Measurements from ENCODE around the gene HPS1.

The HPS1 gene

DNA sequence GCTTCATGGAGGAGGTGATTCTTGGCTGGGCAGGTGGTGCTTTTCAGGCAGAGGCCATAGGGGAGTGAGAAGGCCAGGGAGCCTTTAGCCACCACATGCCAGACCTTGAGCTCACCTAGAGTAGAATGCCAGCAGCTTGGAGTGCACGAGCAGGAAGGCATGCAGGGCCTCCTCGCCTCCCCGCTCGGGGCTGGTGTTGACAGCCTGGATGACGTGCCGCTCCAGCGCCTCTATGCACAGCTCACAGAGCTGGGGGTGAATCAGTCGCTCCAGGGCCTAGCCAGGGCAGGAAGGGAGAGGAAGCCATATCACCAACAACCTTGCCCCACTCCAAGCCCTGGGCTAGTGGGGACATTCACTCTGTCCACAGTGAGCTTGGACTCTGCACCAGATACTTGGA lies 15.7 kb downstream of the HPS1 start:
- DNase-seq, result no peak

DNA sequence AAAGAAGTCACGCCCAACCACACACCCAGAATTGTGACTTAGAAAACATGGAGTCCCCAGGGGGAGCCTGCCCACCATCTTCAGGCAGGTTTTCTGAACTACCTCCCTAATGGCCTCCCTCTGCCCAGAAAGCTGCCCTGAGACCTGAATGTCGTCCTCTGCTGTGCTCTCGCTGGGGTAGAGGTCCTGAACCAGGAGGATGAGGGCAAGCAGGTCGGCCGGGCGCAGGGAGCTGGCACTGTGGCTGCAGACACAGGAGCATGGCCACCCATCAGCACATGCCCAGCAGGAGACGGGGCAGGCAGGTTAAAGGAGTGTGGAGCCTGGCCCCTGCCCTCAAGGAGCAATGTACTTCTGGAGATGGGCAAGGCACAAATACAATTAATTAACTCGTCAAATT lies 16.3 kb downstream of the HPS1 start:
- DNase-seq, result no peak

DNA sequence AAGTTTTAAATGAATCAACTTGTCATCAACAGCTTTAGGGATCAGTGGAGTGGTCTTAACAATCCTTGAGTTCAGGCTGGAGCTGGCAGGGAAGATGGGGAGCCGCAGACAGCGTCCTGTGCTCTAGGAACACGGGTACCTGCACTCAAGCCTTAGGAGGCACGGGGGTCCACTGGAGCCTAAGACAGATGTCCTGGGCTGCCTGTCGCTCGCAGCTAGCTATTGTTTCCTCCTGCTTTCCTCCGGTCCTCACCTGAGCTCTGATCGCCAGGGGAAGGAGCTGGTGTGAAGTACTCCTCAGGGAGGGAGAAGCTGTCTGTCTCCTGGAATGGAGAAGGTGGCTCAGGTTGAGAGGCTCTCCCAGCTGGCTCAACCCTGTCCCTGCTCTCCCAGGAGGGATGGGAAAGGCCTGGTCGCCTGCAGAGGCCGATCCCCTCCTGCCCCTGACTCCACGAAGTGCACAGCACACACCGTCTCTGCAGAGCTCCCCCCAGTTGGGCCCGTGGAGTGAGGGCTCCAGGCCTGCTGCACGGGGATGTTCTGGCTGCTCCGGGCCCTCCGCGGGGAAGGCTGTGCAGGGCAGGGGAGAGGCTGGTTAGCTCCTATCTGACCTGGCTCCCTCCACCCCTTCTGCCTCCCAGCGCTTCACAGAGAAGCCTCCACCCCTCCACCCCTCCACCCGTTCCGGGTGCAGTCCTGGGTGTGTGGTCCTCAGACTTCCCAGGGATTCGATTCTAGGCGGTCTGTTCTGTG lies 17.2 kb downstream of the HPS1 start:
- DNase-seq, result no peak

DNA sequence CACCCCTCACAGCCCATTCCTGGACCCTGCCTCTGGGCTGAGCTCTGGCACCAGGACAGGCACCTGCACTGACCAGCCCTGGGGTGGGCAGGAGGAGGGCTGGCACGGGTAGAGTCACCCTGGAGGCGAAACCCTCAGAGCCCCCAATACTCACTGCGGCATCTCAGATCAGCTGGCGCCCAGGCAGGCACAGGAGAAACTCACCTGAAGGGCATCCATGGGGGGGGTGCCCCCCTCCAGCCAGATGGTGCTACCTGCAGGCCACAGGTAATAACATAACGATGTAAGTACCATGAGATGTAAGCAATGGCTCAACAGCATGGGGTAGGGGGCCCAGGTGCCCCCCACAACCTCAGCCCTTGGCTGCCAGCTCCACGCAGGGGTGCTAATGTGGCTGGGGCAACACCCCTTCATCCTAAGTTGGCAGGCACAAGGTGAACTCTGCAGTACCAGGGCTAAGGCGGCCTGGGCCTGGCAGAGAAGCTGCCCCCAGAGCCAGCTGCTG lies 19.7 kb downstream of the HPS1 start:
- DNase-seq, result no peak

DNA sequence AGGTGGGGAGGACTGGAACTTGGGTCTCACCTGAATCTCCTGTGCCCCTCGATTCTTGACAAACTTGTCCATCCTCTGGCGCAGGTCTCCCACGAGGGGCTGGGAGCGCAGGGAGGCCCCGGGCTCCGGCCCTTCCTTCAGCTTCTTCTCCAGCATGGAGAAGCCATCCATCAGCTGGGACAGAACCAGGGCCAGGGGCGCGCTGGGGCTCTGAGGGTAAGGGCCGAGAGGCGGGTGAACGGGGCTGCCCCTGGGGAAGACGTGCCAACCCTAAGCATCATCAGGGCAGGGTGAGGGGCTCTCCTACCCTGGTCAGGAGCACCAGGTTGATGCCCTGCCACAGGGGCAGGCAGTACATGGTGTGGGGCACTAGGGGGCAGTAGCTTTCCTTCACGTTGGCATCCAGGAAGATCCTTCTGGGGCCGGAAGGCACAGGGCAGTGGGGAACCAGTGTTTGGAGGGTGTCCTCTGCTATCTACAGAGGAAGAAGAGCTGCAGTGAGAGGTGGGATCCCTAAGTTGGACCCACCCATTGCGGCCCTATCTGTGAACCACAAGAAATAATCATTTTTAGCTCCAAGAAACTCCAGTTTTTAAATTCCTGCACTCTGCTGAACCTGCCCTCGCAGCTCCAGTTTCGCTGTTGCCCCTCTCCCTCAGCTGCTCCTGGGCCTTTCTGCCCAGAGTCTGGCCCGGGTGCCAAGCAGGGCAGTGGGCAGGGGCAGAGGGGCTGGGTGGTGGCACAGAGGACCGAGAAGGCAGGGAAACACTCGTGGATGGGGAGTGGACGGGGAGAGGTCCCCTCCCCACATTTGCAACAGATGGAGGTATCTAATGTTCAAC lies 21.0 kb downstream of the HPS1 start:
- DNase-seq, result peak; percentile 9

DNA sequence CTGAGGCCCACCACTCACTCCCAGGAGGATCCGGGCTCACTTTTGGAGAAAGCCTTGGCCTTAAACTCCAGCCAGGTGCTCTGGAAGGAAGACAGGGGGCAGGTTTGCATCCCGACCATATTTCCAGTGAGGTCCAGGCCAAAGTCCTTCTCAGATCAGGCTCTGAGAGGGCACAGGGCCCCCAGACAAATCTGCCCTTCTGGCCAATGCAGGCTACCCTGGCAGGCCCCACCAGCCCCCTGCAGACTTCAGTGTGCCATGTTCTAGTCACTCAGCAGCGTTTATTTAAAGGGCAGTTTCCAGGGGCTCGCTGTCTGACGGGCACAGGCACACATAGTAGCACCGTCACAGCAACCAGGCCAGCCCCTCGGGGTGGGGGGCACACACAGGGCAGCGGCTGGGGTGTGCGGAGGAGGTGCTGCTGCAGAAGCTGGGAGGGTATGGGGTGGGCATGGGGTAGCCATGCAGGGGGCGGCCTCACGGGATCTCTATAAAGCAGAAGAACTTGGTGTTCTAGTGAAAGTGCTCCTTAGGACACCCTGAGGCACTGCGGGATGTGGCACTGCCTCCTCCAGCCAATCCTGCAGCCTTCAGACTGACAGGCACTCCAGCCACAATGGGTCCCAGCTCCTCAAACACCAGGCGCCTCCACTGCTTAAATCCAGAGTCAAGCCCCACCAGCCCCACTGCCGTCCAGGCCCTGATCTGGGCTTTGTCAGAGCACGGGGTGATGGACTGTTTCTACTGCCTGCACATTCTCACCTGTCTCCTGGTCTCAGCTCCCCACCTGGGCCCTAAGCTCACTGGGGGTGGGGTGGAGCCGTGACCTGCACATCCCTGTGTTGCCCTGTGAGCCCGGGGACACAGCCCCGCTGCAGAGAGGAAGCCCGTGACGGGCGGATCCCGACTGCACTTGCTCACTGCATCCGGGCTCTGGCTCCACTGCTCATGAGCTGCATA lies 22.2 kb downstream of the HPS1 start:
- no peak for DNase-seq

DNA sequence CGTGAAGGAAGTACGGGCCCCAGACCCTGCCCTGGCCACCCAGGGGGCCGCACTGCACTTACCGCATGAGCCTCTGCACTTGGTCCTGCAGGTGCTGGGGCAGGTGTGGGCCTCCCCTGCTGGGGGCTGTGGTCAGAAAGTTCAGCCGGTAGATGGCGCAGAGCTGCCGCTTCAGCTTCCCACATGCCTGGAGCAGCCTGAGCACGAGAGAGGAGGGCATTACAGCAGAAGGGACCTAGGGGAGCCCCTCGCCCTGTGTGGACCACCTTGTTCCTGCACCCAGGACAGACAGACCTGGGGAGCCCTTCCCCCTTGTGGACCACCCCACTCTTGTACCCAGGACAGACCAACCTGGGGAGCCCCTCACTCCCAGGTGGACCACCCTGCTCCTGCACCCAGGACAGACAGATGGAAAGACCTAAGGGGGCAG lies 23.0 kb downstream of the HPS1 start:
- no peak for DNase-seq

DNA sequence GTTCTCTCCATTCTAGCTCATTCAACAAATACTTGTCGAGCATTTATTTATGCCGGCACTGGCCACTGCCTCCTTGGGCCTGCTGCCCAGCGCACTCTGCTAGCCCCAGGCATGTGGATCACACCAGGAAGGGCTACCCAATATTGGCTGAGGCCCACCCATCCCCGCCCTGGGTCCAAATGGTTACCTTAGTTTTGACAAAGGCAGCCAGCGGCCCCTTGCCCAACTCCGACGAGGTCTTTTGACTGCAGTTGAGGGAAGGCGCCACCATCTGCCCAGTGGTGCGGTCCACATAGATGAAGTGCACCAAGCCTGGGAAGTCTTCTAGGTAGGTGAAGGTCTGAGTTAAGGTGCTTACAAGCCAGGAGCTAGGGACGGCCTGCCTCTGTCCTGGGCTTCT lies 24.6 kb downstream of the HPS1 start:
- DNase-seq, result no peak

DNA sequence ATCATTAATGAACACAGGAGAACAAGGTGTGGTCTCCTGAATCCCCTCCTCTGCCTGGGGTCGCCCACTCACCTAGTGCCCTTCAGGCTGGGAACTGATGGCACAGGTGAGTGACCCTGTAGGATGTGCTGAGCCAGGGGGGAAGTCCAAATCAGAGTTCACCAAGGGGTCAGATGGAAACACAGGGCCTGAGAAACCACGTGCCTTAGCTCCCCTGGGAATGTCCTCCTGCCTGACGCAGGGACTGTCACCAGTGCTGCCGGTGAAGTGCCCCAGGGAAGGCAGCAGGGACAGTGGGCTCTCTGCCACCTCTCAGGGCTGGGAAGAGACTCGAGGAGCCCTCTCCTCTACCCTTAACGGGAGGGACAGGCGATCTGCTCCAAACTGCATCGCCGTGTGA lies 25.9 kb downstream of the HPS1 start:
- no peak for DNase-seq

DNA sequence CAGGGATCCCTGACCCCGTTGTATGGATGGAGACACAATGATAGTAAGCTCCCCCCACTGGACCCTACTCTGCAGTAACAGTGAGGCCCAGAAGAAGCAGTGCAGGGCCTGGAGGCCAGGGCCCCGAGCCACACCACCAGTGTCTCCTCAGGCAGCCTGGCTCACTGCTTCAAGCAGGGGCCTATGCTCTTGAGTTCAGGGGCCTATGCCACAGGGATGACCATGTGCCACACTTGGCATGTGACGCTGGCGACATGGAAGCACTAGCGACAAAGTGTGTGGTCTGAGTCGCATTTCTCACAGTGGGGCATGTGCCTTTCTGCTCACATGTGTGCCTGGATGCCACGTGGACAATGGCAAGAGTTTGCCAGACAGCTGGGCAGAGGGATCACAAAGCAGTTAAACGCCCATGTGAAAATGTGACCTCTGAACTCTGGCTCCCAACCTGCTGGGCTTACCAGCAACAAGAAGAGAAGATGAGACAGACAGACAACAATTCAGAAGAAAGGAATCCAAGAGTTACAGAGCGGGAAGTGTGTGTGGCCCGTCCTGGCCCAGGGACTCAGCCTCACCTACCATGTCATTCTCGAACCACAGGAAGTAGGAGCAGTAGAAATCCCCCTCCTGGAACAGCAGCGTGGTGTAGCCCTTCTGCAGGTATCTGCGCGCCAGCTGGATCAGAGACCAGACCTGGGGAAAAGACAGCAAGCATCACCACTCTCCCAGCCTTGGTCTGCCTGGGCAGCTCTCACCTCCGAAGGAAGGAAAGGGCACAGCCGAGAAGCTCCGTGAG lies 27.1 kb downstream of the HPS1 start:
- DNase-seq, result no peak

DNA sequence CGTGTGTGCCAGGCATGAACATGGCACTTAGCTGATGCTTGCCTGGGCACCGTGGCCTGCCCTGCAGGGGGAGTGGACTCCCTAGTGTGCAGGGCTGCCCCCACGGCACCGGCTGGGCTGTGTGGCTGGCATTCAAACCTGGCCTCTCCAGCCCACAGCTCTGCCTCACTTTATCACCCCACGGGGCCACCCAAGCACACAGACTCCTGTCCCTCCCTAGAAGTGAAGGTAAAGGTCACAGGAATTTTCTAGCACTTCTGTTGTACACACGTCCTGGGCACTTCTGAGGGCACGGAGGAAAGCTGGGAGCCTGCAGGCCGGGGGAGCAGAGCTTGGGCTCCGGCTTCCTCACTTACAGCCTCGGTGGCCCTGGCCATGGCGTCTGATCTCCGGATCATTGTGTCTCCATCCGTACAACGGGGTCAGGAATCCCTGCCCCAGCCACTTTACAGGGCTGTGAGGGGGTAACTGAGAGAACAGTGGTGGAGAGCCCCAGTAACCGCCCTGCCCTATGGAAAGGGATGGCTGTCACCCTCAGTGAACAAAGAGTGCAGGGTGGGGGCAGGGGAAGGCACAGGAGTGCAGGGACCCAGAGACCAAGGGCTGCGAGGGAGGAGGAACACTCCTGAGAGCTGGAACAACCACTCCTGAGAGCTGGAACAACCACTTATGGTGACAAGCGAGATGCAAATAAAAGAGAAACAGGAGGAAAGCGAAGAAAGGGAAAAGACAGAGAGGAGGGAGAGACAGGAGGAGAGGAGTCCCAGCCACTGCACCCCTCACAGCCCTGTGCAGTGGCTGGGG lies 27.9 kb downstream of the HPS1 start:
- DNase-seq, result no peak

DNA sequence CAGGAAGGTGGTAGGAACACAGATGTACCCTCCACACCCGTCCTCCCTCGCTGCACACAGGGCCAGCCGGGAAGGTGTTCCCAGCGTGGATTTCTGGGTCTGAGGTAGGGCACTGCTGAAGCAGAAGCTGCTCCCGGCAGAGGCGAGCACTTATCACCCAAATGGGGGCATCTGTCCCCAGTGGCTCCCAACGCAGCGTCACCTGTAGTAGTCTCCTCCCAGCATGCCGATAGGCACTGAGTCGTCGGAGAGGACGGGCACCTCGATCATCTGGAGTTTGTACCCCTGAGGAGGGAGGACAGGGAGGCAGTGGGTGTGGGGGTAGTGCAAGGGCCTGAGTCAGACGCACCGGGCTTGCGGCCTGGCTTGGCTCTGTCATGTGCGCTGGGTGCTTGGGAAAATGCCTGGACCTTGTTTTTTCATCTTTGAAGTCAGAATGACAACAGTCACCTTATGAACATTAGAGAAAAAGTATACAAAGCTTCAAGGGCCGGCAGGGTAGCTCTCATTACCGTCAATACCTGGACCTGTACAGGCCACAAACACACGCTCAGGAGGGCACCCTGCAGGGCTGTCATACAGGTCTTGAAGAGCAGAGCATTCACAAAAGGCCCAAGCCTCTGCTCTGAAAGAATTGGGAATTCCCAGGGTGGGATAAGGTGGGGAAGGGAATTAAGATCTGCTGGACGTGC lies 28.6 kb downstream of the HPS1 start:
- DNase-seq, result no peak

DNA sequence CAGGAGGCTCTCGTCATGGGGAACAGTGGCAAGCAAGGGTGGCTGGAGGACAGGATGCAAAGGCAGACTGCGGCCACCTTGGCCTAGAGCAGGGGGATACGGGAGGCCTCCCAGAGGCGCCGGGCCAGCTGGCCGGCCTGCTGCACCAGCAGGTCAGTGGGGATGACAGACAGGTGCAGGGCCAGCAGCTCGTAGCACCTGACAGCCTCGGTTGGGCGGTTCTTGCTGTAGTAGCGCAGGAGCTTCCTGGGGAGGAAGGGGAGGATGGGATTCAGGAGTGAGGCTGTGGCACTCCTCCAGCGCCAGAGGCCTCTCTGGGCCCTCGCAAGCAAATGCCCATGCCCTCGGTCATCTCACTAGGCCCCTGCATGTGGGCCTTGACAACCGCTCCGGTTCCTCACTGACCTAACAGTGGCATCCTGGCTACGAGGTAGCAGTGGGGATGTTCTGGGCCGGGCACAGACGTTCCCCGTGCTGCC lies 29.2 kb downstream of the HPS1 start:
- DNase-seq, result no peak

DNA sequence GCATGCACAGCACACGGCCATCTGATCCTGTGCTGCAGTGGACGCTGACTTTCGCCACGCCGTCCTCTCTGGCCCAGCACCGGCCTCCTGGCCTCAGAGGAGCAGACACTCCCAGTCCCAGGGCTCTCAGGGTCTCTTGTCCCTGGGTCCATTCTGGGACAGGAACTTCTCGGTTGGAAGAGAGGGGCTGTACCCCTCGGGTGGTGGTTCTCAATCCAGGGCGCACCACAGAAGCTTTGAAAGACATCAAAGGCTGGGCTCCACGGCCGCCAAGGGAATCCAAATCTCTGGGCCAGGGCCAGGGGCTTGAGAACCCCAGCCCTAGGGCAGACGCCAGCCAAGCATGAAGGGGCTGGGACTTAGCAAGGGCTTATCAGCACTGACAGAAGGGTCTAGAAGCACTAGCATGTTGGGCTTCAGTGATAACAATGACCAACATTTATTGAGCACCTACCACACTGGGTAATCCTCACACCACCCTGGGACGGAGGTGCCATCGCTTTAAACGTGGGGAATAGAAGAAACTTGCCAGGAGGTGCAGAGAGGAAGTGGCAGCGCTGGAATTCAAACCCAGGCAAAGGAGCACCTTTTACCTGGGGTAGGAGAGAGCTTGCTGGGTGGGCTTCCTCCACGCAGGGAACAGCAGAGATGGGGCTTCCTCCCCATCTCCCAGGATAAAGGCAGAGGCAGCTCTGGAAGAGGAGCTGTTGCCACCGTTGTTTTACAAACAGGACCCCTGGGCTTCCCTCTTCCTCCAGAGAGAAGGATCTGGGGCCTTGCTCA lies 29.9 kb downstream of the HPS1 start:
- DNase-seq, result no peak

DNA sequence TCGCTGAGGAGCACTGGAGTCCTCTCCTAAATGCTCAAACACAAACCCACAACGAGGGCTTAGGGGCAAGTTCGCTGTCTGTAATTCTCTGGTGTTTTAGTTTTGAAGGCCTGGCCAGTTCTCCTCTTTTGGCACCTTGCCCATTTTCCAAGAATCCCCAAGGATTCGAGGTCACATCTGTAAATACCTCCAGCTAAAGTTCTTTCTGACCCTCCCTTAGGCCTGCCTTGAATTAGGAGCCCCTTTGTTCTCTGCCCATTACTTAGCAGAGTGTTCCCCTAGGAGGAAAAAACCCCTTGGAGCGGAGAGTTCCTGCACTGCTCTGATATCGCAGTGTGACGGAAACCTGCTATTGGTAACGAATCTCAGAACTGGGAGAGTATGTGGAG lies 31.0 kb downstream of the HPS1 start:
- DNase-seq, result no peak

DNA sequence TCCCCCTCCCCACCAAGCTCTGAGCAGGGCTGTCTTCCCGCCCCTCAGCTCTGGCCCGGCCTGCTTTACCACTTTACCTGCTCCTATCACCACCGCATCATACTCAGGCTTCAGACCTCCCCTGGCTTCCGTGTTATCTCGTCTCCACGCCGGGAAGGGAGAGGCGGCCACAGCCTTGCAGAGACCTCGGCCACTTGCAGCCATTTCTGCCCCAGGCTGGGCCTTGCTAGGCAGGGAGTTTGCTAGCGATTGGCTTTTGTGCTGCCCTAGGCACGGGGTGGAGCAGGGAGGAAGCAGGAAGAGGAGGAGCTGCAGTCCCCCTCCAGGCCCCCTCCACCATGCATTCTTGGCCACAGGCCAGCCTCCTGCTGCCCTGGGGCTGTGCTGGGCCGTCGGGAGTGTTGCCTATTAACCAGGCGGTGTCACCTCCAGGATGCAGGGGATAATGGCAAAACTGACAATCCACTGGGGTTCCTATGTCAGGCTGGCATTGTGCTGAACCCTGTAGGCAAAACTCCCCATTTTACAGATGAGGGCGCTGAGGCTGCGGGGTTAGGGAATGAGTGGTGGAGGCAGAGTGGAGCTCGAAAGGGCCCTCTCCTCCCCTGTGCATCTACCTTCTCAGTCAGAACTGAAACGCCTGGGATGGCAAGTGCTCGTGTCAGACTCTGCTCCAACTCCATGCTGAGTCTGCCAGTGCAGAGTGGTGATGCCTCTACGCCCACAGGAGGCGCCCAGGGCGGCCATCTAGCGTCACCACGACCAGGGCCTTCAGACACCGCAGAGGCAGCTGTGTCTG lies 31.6 kb downstream of the HPS1 start, which contains the start of gene PYROXD2:
Gene PYROXD2, minus strand, starts transcription at position 251 of the 799 bp plus-strand sequence. Its CDS starts 47 bp downstream, at position 204.
- peak; percentile 83 for DNase-seq

DNA sequence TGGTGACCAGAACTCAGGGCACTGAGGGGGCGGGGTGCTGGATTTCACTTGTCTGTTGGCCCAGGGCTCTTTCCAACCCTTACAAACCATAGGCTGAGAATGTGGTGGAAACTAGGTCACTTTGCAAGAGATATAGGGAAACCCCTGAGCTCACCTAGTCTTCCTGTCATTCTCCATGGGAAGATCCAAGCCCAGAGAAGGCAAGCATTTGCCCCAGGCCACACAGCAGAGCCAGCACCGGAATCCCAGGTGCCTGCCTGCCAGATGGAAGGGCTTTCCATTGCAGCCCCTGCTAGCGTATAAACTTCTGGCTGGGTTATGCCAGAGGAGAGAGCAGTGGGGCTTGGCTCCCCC lies 32.2 kb downstream of the HPS1 start:
- no peak for DNase-seq

DNA sequence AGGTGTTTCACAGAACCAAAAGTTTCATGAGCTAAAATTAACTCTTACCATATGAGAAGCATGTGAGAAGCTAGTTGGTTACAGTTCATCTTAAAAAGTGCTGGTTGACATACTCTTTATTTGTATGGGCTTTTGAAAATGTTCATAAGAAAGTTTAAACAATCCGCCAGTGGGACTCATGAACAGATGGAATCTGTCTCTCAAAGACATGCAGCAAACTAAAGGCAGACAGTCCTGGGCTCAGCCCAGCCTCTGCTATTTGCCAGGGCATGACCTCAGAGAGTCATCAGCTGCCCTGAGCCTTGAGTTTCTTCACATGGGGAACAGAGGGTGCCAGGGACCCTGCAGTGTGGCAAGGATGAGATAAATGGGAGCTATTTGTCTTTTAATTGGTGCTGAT lies 35.0 kb downstream of the HPS1 start:
- DNase-seq, result no peak

DNA sequence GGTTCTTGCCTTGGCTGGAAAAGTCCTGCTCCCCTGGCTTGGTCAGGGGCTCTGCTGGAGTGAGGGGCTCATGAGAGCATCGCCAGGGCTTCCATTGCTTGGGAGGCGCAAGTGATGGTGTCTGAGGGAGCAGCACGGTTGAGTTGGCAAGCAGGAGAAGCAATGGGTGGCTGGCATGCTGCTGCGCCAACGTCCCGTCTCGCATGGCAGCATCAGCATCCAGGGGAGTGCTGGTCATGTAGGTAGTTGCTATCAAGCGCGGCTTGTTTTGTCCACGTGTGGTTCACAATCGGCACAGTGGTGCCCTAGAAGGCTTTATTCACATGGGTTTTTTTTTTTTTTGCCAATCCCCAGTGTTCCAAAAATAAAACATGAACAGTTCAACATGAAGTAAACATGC lies 35.6 kb downstream of the HPS1 start:
- DNase-seq, result no peak

Measured in NCI-H1694 (cell line).